Mammary epithelial cell (primary cell): ENCODE data around the gene SLC16A11.
"Not testable (repeated sequence)": the region's sequence is repeated elsewhere in the genome, so short reads cannot be mapped to it uniquely, and the experiment has no call there.

ENCODE experiments used
- EZH2 ChIP-seq: IDR thresholded peaks from 2 replicates; pipeline ENCODE4 v1.6.1; 2012; ENCODE audit warnings: low read length, inconsistent platforms, borderline replicate concordance
- TF ChIP-seq, protein P1 (sequence below), 2 donors: IDR thresholded peaks in 1 of 2; conservative IDR thresholded peaks in 1 of 2; 2 replicates each; pipeline ENCODE4 v1.5.1; 2011 to 2012; ENCODE audit warnings: inconsistent platforms in 2 of 2, low read length in 2 of 2, mild to moderate bottlenecking in 2 of 2, control low read depth in 1 of 2, low read depth in 1 of 2; ENCODE audit not compliant: insufficient read depth in 1 of 2; ENCODE audit errors: extremely low read depth in 1 of 2

DNA sequence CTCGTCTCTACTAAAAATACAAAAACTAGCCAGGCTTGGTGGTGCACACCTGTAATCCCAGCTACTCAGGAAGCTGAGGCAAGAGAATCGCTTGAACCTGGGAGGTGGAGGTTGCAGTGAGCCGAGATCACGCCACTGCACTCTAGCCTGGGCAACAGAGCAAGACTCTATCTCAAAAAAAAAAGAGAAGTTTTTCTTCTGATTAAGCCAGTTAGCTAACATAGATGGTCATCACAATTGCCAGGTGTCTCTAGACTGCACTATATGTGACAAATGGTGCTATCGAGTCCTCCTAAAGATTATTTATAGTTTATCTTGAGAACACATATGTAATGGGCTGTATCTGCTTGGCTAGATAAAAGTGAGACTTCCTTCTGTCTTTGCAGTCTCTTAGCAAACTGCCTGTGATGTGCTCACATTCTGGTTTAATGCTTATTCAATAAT is 50.3 kb downstream of the SLC16A11 start:
- TF ChIP-seq, protein P1, sequence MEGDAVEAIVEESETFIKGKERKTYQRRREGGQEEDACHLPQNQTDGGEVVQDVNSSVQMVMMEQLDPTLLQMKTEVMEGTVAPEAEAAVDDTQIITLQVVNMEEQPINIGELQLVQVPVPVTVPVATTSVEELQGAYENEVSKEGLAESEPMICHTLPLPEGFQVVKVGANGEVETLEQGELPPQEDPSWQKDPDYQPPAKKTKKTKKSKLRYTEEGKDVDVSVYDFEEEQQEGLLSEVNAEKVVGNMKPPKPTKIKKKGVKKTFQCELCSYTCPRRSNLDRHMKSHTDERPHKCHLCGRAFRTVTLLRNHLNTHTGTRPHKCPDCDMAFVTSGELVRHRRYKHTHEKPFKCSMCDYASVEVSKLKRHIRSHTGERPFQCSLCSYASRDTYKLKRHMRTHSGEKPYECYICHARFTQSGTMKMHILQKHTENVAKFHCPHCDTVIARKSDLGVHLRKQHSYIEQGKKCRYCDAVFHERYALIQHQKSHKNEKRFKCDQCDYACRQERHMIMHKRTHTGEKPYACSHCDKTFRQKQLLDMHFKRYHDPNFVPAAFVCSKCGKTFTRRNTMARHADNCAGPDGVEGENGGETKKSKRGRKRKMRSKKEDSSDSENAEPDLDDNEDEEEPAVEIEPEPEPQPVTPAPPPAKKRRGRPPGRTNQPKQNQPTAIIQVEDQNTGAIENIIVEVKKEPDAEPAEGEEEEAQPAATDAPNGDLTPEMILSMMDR (conservative IDR thresholded peaks at IDR 0.05 in 1 of 2, IDR thresholded peaks at IDR 0.05 in 1 of 2; ENCODE audit: extremely low read depth in 1 of 2, insufficient read depth in 1 of 2, low read depth in 1 of 2, low read length in 2 of 2), result not testable (repeated sequence)
- TF ChIP-seq EZH2, result not testable (repeated sequence)
